ENCODE measurements around the gene CAMTA1.

The CAMTA1 gene

DNA sequence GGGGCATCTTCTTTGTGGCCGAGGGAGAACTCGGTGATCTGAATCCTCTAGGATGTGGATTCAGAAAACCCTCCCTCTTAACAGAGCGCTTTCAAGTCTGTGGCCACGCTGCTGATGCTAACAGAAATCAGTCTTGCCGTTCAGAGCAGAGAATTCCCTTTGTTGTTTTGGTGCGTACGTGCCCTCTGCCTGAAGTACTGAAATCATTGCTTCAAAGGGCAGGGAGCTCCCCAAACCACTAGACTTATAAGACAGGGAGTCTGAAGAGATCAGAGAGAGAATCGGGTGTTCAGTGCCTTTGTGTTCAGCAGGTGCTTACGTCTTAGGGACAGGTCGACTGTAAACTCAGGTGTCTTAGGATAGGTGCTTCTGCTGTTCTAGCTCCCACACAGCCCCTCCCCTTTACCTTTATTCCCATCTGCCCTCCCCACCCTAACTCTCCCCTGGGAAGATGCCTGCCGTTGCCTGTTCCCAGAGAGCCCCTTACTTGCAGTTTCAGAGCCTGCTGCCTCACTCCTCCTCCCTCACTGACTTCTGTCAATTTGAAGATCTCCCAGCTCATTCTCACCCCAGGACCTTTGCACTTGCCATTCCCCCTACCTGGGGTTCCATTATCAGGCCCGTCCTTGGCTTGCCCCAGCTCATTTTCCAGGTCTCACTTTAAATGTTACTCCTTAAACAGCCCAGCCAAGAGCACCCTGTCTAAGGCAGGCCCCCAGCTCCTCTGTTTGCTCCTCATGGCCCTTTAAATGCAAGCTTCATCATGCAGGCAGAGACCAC is 143.0 kb downstream of the CAMTA1 start:
- no peak for DNase-seq (ENCODE audit: low read depth)

DNA sequence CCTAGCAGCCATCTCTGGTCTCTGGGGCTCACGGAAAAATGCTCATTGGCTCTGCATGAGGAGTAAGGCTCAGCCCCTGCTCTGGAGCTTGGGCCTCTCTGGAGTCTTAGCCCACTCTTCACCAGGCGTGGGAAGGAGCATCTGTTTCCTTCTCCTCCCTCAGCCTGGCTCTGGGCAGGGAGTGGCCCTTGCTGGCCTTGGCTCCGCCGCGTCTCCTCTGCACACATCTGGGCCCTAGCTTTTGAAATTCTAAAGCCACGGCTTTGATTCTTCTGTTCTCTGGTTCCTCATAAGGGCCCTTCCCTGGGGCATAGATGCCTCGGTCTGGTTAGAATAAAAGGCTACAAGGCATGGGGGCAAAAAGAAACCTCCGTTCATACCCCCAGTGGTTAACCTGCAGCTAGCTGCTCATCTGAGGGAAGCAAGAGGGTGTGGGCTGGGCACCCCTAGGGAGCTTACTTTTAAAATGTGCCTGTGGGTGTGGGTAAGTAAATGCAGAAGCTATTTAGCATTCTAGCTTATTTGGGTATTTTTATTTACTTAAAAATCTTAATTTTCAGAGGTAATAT is 145.6 kb downstream of the CAMTA1 start:
- DNase-seq (ENCODE audit: low read depth), result no peak

DNA sequence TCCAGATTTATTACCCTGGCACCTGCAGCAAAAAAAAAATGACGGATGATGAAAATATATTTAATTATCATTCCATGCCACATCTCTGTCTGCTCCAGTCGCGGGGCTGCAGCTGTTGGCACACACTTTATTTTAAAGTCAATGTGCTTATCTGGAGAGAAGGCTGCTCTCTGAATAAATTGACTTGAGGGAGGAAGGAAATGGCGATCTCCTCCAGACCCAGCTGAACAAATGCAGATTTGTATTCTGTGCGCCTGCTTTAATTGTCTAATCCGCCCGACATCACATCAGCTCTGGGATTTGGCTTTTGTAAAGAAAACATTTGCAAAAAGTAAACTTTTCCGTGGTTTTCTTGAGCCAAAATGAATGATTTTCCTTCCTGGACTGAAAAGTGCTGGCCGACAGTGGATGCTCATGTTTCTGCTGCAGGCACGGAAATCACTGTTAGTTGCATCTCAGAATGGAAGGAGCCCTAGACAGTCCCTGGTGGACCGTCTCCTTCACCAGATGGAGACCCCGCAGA is 150.2 kb downstream of the CAMTA1 start:
- DNase-seq (ENCODE audit: low read depth), result no peak

DNA sequence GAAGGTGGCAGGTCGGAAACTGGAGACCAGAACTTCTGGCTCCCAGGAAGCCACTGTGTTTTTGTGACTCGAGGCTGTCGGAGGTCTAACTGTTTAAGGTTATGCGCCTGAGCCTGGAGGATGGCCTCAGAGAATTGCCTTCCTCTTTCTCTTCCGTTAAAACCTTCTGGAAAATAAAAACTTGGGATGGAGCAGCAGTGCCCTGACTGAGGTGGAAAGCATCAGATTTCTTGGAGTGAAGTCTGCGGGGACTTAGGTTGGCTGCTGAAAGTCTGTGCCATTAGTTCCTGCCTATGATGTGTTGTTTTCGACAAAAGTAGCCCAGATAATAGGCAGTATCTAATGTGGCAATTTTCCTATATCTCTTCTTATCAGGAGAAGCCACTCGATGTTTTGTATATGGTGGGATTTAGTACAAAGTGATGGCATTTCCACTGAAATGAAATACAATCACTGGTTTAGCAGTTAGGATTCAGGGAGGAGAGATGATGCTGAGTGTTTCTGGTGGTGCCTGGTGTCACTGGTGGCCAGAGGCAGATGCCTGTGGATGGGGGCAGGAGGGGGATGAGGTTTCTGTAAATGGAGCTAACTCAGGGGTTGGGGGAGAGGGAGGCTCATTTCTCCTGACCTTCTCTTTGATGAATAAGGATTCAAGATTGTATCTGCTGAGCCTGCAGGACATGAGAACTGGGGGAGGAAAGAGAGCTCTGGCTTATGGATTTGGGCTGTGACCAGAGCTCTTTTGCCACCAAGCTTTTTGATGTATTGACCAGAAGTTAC is 150.8 kb downstream of the CAMTA1 start:
- DNase-seq (ENCODE audit: low read depth), result no peak

DNA sequence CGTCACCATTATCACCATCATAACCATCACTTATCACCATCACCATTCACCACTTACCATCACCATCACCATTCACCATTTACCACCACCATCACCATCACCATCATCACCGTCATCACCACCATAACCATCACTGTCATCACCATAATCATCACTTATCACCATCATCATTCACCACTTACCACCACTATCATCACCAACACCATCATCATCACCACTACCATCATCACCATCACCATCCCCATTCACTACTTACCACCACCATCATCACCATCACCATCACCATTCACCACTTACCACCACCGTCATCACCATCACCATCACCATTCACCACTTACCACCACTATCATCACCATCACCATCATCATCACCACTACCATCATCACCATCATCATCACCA is 151.8 kb downstream of the CAMTA1 start:
- DNase-seq (ENCODE audit: low read depth), result no peak

DNA sequence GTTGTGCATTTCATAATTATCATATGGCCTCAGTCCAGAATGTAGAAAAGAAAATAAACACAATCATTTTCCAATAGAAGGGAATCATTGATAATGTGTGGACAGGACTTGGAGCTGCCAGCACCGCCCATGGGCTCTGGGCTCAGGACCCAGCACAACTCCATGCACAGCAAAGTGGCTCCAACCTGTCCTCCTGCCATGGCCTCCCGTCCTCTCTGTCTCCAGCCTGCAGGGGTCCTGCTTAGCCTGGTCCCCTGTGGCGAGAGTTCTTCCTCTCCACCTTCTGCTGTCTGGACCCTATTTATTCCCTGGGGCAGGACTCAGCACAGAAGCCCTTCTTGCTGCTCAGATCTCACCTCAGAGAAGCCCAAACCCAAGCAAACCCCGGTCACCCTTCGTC is 154.1 kb downstream of the CAMTA1 start:
- DNase-seq (ENCODE audit: low read depth), result no peak

DNA sequence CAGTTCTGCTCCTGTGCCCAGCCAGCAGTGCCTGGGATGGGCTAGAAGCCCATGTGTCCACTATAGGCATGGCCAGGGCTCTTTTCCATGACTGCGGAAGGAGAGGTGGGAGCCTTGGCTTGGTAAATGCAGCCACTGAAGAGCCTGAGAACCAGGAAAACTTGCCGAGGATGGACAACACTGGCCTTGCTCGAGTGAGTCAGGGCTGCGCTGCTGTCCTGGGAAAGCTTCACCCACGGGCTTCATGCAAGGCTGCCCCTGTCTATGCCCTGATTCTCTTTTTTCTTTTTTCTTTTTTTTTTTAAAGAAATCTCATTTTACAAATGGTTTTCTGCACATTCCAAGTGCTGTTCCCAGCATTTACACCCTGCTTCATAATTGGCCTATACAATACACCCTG is 156.5 kb downstream of the CAMTA1 start:
- DNase-seq (ENCODE audit: low read depth), result no peak

DNA sequence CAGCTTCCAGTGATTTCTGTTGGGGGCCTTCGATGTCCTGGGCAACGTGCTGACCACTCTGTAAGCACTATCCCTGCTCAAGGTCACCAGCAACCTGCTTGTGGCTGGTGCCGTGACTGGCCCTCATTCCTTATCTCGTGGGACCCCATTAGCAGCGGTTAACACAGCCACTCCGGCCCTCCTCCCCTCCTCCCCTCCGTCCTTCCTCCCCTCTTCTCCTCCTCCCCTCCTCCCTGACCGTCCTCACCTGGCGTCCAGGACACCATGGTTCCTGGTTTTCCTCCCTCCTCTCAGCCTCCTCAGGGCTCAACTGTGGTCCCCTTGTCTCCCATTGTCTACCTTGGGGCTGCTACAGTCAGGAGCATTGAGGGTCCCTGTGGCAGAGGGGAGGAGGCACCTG is 157.7 kb downstream of the CAMTA1 start:
- DNase-seq (ENCODE audit: low read depth), result no peak

DNA sequence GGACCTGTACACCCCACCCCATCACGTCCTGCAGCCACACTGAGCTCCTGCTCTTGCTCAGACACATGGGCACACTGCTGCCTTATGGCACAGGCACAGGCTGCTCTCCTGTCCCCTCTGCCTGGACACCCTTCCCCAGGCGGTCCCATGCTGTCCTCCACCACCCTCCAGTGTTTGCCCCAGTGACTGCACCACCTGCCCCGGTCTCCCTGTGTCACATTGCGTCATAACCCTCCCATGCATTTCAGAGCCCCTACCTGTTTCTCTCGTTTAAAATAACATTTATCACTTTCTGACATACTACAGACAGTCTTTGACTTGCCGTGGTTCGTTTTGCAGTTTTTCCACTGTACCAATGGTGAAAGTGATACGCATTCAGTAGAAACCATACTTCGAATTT is 159.2 kb downstream of the CAMTA1 start:
- DNase-seq (ENCODE audit: low read depth), result no peak

DNA sequence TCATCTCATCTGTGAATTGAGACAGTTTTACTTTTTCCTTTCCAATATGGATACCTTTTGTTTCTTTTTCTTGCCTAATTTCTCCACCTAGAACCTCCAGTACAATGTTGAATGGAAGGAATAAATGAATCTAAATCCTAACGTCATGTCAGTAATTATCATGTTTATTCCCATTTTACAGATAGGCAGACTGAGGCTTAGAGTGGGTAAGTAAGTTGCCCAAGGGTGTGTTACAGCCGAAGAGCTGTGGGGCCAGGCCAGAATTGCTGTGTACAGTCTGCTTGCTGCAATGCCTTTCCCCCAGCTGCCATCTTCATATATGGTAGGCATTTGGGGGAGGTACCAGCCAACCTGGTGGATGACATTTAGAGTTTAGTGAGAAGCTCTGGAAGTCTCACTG is 162.7 kb downstream of the CAMTA1 start:
- no peak for DNase-seq (ENCODE audit: low read depth)

DNA sequence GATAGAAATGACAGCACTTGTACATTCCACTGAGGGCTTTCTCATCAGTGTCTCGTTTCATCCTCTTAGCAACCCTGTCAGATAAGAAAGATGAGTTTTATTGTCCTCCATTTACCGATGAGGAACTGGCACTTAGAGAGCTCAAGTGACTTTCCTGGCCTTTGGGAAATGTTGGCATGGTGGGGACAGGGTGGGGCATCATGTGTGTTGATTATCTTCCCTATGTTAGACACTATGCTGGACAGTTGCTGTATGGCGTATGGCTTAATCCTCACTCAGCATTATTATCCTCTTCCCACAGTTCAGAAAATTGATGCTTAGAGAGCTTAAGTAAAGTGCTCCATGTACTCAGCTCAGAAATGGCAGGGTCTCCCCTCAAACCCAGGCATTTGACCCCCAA is 163.2 kb downstream of the CAMTA1 start:
- no peak for DNase-seq (ENCODE audit: low read depth)

DNA sequence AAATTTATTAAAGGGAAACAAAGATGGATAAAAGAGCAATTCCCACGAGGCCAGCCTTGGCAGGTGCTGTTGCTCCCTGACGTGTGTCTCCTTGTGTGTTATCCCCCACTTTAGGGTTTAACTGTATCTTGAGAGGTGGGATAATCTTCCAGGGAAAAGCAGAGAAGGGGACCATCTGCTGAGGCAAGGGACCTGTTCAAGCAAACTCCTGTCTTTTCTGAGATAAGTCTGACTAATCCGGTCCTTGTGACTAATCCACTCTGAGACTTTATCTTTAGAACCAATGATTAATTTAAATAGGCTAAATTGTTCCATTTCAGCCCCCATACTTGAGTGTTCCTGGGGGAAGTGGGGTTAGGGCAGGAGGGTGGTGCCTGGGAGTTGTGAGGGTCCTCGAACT is 163.6 kb downstream of the CAMTA1 start:
- DNase-seq (ENCODE audit: low read depth), result no peak

DNA sequence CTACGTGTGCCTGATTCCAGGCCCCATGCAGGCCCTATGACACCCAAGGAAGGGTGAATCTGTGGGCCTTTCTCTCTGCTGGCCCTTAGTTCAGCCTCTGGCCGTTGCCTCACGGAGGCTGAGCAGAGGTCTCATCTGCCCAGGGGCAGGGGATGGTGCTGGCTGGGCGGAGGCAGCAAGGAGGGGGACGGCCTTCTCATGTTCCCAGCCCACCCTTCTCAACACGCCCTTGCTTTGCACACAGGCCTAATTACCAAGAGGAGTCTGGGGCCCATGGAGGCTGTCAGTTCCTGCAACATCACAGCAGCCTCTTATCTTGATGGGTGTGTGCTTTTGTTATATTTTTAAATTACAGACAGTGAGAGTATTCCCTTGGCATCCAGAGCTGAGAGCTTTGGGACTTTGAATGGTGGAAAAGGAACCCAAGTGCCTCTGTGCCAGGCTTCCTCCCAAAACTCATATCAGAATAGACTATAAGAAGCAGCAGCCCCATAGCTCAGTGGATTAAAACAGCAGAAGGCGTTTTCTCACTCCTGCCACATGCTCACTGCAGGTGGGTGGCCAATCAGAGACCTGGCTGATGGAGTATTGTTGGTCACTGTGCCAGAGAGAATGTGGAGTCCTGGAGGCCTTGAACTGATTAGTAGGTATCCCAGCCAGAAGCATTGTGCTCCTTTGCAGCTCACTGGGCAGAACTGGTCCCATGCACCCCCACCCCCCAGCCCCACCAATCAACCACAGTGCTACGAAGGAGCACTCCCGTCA is 164.9 kb downstream of the CAMTA1 start:
- no peak for DNase-seq (ENCODE audit: low read depth)

DNA sequence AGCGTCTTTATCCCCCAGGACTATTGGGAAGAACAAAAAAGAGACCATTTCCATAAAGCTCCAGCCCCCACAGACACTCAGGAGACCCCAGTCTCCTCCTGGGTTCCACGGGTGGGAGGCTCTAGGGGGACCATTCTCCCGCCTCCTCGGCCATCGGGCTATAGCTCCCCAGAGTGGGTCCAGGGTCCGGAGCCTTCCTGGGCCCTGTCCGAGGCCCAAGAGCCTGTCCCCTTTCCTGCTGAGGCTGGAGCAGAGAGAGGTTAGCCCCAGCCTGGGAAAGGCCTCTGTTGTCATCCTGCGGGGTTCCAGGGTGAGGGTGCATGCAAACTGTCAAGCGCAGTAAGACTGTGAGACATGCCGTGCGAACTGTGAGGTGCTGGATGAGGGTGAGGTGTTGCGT is 166.3 kb downstream of the CAMTA1 start:
- DNase-seq (ENCODE audit: low read depth), result no peak

DNA sequence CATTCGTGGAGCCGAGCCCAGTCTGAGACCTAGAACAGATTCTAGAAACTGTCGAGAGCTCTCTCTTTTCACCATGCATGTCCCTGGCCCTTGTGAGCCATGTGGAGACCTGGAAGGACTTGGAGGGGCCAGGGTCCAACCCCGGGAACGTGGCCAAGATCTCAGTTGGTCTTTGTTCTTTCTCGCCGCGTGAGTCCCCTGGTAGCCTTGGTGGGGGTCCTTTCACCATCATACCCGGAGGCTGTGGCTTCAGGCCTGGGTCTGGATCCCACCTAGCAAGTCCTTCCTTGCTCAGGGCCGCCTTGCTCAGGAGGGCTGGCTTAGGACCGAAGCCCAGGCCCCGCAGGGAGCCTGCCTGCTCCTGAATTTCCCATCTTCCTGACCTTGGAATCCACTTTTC is 168.0 kb downstream of the CAMTA1 start:
- no peak for DNase-seq (ENCODE audit: low read depth)

DNA sequence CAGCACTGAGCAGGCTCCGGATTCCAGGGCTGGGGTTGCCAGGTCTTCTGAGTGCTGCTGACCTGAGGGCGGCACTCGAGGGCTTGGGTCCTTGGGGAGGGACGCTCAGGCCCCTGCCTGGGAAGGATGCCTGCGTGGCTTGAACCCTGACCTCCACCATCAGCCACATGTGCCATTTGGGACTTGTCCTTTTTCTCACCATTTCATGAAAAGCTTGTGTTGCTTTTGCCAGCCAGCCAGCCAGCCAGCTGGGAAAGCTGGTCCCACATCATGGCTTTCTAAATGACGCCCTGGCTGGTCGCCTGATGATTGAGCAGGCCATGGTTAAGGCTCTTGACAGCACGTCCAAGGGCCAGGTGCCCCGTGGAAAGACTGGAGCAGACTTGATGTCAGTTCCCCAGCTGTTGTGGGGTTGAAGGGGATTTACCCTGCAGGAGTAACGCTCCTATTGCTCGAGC is 168.7 kb downstream of the CAMTA1 start:
- no peak for DNase-seq (ENCODE audit: low read depth)

DNA sequence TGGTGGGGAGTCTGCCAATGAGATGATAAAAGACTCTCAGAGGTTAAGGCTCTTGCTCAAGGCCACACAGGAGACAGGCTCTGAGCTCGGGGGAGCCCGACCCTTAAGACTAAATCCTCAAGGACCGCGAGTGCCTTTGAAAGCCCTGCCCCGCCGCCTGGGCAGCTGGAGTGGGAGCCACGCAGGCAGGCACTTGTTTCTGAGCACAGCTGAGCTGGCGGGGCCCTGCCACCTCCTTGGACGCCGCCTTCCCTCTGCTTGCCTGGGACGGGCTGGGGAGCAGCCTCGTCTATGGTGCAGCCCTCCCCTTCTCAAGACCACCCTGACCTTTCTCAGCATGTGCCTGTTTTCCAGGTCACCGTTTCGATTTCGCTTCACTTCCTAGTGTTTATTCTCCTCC is 169.3 kb downstream of the CAMTA1 start:
- DNase-seq (ENCODE audit: low read depth), result no peak

DNA sequence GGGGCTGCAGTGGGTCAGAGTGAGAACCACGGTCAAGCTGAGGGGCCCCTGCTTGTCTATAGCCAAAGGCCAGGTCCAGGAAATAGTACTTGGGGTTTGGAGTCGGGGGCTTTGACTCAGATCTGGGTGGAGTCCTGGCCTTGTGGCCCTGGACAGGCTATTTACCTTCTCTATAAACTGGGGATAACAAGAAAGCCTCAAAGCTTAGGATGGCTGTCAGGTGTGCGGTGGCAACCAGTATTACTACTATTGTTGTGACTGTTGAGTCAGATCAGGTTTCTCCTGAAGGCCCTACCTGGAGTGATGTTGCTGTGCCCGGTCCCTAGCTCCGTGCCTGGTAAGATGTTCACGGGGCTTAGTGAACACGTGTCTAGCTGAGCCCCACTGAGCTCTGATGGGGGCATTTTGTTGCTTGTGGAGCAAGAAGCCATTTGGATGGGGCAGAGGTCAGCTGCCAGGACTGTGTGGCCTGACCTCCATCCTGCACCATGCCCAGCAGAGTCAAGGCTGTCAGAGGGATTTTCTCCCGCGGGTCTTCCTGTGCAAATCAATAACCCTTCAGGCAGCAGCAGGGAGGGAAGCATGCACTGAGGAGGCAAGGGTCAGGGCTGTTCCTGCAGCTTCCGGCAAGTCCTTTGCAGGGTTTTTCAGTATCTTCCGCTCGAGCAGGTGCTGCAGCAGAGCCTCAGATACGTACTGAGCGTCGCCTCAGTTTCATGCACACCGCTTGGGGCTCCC is 170.3 kb downstream of the CAMTA1 start:
- no peak for DNase-seq (ENCODE audit: low read depth)

DNA sequence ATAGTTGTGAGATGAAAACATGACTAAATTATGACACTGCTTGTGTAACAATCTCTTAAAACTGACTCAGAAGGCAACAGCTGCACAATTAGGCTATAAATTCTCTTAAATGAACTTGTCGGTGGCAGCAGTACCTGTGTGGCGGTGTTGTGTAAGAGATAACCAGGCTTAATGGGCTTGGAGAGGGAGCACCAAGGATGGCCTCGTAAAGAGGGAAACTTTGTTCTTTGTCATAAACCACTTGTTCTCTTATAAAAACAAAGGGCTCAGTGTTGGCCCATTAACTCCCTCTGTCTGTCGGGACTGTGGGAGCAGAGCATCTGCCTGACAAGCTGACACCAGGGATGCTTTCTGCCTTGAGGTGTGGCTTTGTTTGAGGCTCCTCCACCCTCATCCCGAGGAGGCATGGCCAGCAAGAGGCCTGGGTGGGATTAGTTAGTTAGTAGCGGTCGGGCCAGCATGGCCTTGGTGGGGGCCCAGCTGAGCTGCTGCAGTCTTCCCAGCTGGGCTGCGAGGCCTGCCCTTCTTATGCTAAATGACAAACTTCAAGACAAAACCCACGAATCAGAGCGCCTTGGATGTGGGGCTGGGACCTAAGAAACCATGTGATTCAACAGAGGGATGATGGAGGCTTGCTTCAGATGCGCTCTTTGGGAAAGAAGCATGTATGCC is 171.4 kb downstream of the CAMTA1 start:
- DNase-seq (ENCODE audit: low read depth), result no peak

DNA sequence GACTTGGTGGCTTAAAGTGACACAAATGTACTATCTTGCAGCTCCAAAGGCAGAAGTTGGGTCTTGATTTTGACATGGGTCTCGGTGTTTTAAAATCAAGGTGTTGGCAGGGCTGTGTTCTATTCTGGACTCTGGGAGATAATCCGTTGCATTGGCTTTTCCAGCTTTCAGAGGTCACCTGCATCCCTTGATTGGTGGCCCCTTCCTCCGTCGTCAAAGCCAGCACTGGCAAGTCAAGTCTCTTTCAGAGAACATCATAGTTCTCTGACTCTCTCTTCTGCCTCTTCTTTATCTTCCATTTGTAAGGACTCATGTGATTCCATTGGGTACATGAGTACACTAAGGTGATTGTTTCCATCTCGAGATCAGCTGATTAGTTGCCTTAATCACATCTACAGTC is 172.1 kb downstream of the CAMTA1 start:
- DNase-seq (ENCODE audit: low read depth), result no peak
